Stimulated activated CD4-positive, alpha-beta T cell treated with anti-CD3 and anti-CD28 coated beads, Interleukin-12 subunit alpha, Interleukin-12 subunit beta, amount 100 ng/mL, for 24 hours (primary cell): Measurements from ENCODE around the gene QSOX2.
"Not testable (repeated sequence)": the region's sequence is repeated elsewhere in the genome, so short reads cannot be mapped to it uniquely, and the experiment has no call there.

Experiments used
- DNase-seq, 2 experiments: peaks; one replicate each; pipeline ENCODE4 v3.0.0-alpha.2; 2020; ENCODE audit warnings: low read depth in 2 of 2

The QSOX2 gene

DNA sequence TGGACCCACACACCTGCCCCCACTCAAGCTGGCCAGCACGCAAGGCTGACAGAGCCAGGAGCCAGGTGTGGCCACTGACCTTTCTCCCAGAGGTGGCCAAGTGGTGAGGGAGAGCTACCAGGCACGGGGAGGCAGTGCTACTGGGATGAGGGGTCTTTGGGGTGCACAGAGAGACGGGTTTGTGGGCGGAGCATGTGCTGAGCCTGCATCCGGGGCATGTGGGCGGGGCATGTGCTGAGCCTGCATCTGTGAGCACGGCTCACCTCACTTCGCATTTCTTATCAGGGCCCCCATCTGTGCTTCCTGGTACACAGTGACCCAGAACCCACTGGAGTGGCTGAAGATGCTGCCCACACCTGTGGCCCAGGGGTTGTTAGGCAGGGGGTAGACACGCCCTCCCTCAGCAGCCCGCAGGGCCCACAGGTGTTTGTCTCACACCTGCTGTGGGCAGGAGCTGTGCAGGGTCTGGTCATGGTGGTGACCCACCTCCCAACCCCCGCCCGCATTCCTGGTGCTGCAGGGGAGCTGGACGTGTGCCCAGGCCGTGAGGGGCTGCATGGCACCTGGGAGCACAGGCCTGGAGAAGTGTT is 36.8 kb upstream of the QSOX2 start:
- no peak for DNase-seq

GRCh38 chr9:136281421-136282271 is 36.0 kb upstream of the QSOX2 start:
- no peak for DNase-seq

DNA sequence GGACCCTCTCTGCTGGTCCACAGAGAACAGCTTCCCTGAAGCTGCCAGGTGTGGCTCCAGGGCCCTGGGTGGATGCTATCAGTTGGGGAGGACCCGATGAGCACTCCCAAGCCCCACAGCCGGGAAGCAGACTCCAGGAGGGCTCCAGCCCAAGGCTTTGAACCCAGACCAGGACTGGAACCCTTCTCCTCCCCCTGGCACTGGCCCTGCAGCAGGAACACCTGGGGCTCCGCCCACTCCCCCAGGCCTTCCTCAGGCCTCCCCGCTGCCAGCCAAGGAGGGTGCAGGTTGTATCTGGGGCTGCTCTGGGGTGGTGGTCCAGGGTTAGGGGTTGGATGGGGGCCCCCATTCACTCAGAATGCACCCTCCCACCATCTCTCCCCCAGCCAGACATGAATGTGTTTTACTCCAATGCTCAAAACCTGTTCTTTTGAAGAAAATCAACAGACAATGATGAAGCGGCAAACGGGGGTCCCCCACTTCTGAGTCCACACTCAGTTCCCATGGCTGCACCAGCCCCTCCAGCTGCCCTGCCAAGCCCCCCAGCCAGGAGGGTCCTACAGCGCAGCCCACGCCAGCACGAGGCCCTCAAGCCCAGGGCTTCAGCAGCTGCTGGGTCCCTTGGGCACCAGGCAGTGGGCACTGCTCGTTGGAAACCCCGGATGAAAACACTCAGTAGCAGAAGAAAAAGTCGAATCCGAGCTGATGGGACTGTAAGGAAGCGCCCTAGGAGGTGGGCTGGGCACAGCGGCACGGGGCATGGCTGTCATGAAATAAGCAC is 35.1 kb upstream of the QSOX2 start:
- DNase-seq = no peak

DNA sequence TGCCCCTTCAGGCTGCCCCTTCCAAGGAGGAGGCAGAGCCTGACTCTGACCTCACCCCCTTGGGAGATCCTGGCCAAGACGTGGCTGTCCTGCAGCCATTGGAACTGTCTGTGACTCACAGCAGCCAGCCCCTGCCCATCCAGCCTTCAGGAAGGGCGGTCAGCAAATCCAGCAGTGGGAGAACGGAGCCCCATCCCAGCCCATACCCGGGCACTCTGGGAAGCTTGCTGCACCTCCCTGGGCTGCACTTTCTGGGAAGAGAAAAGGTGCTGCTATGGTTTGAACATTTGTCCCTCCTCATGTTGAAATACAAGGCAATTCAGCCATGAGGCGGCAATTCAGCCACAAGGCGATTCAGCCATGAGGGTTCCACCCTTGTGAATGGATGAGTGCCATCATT is 33.9 kb upstream of the QSOX2 start:
- no peak for DNase-seq

GRCh38 chr9:136278894-136279293 is 33.3 kb upstream of the QSOX2 start:
- DNase-seq = no peak

GRCh38 chr9:136278221-136278620 is 32.6 kb upstream of the QSOX2 start:
- DNase-seq = no peak

DNA sequence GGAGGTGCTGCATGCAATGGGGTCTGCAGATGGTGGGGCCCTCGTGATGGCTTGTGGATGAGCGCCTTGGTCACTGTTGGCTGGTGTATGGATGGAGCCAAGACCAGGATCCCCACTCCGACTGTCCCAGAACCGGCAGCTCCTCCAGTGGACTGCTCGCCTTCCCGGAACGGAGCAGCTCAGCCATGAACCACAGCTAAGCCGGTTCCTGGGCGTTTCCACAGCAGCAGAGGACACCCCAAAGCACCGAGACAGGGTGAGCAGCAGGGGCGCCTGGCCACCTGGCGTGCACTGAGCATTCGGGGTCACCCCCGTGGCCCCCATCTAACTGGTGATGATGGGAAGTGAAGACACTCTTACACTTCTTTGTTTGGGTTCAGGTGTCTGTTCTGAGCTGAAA is 32.1 kb upstream of the QSOX2 start:
- no peak for DNase-seq

DNA sequence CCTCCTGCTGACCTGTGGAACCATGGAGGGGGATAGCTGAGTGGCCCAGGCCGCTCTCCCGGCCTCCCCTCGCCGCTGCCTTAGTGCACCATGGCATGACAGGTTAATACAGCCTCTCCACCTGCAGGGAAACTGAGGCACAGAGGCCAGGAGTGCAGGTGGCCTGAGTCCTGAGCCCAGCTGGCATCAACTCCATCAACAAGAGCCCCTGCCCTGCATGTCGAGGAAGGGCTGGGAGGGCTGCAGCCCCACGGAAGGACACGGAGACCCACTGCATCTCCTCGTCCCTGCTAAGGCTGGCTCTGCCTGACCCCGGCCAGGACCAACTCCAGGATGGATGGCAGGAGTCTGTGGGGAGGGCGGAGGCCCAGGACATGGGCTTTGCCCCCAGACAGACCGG is 31.1 kb upstream of the QSOX2 start:
- DNase-seq = no peak

- DNase-seq = no peak
Observed at GRCh38 chr9:136275655-136276429, 30.2 kb upstream of the QSOX2 start.

- DNase-seq = no peak
Observed at GRCh38 chr9:136274786-136275654, 29.4 kb upstream of the QSOX2 start.

GRCh38 chr9:136273921-136274785 is 28.5 kb upstream of the QSOX2 start:
- no peak for DNase-seq

GRCh38 chr9:136273244-136273865 is 27.7 kb upstream of the QSOX2 start:
- DNase-seq = no peak

GRCh38 chr9:136270173-136270705 is 24.6 kb upstream of the QSOX2 start:
- DNase-seq = no peak

DNA sequence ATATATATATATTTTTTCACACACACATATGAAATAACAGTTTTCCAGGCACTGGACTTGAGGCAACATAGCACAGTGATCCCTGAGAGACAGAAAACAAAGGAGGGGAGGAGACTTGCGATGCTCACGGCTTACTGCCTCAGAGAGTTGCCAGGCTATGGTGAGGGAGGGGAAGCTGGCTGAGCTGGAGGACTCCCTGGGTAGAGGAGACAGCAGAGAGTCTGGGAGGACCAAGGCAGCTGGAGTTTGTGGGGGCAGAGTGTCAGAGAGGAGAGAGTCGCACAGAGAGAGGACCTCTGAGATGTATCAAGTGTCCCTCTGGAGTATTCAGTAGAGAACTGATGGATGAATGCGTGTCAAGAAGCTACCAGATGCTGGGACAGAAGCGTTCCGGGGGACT is 23.1 kb upstream of the QSOX2 start:
- DNase-seq = no peak

DNA sequence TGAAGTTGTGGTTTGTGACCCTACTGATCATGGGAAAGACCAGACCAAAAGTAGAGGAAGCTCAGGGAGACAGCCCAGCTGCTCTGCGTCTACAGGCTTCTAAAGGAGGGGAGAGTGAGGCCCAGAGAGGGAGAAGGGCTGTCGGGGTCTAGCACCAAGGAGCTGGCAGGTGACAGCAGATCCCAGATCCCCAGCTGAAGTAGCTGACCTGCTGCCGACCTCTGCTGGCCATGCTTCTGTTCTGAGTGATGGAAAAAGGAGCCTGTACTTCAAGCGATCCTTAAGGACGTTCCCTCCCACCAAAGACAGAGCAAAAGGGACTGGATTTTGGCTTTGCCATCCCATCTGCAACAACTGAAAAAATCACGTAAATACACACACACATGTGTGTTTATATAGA is 22.7 kb upstream of the QSOX2 start:
- DNase-seq = no peak

DNA sequence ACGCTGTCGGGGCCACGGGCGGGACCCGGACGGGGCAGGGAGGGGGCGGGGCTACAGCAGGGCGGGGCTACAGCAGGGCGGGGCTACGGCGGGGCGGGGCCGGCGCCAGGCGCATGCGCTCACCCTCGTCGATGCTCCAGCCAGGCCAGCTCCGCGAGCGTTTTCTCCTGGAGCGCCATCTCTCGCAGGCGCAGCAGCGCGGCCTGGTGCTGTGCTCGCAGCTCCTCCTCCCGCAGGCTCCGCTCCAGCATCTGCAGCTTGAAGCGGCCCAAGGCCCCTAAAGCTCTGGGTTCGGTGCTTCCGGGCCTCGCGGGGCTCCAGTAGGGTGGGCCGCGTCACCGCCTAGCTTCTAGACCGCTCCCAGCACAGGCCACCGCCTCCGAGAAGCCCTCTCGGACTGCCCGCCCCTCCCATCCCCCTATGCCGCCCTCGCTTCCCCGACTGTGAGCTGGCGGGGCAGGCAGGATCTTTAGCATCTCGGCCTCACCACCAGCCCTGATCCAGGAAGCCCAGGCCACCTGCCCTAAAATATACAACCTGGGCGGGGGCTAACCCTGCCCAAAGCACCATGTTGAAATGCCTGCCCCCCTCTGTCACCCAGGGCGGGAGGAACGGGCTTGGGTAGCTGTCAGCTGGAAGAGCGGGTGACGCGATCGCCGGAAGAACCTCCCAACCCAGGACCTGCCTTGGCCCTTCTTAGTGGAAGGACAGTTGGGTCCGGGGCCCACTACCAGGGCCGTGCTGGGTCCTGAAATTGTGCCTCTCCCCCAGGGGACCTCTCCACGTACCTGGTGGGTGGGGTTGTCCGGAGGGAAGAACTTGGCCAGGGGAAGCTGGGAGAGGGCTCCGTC is 21.9 kb upstream of the QSOX2 start:
- DNase-seq = peak; percentile 72 to 75

DNA sequence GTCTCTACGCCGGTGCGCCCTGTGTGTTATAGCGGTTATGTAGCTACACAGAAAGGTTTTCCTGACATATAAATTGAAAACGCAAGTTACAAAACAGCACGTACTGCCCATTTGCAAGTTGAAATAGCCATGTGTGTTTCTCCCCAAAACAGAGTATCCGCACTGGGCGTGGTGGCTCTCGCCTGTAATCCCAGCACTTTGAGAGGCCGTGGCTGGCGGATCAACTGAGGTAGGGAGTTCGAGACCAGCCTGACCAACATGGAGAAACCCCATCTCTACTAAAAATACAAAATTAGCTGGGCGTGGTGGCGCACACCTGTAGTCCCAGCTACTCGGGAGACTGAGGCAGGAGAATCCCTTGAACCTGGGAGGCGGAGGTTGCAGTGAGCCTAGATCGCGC is 21.0 kb upstream of the QSOX2 start:
- not testable (repeated sequence) for DNase-seq
